ENCODE results near the gene PPP1R14C. TPM values are rescaled to one million over a fixed set of nuclear protein-coding genes. Genes with fewer than 3 reads are reported as not detected.
A peak's percentile ranks its signal among the peaks of the same experiment; 100 is the strongest.

The PPP1R14C gene
- total RNA-seq, 1 donor: 2.1 TPM

GRCh38 chr6:150143516-150144293 is 861 bp downstream of the PPP1R14C start:
- TF ChIP-seq CTCF (IDR thresholded peaks at IDR 0.05; ENCODE audit: insufficient read depth, low read length): no peak
- peak overlapping the region; percentile 48 for H3K4me3 ChIP-seq (ENCODE audit: low read depth, low read length)
- DNase-seq (ENCODE audit: low read depth): no peak

- TF ChIP-seq CTCF (IDR thresholded peaks at IDR 0.05; ENCODE audit: insufficient read depth, low read length): no peak
- no peak overlapping the region for H3K4me3 ChIP-seq (ENCODE audit: low read depth, low read length)
- no peak for DNase-seq (ENCODE audit: low read depth)
Measured at GRCh38 chr6:150144294-150144868, 1.5 kb downstream of the PPP1R14C start.

GRCh38 chr6:150145427-150145826 is 2.6 kb downstream of the PPP1R14C start:
- DNase-seq (ENCODE audit: low read depth): no peak
- TF ChIP-seq CTCF (IDR thresholded peaks at IDR 0.05; ENCODE audit: insufficient read depth, low read length): no peak
- no peak overlapping the region for H3K4me3 ChIP-seq (ENCODE audit: low read depth, low read length)

GRCh38 chr6:150145830-150146229 is 3.0 kb downstream of the PPP1R14C start:
- TF ChIP-seq CTCF (IDR thresholded peaks at IDR 0.05; ENCODE audit: insufficient read depth, low read length): no peak
- no peak for DNase-seq (ENCODE audit: low read depth)
- no peak overlapping the region for H3K4me3 ChIP-seq (ENCODE audit: low read depth, low read length)

- no peak for TF ChIP-seq CTCF (IDR thresholded peaks at IDR 0.05; ENCODE audit: insufficient read depth, low read length)
- no peak overlapping the region for H3K4me3 ChIP-seq (ENCODE audit: low read depth, low read length)
- DNase-seq (ENCODE audit: low read depth): no peak
Measured at GRCh38 chr6:150146436-150146835, 3.6 kb downstream of the PPP1R14C start.

- no peak for TF ChIP-seq CTCF (IDR thresholded peaks at IDR 0.05; ENCODE audit: insufficient read depth, low read length)
Measured at GRCh38 chr6:150149146-150149545, 6.3 kb downstream of the PPP1R14C start.

More at GRCh38 chr6:150149146-150149545, 6.3 kb downstream of the PPP1R14C start:
- no peak overlapping the region for H3K4me3 ChIP-seq (ENCODE audit: low read depth, low read length)
- DNase-seq (ENCODE audit: low read depth): no peak

Measured in fibroblast of the aortic adventitia (primary cell).